ENCODE data around the gene PCDHGA1. TPM values are rescaled to one million over a fixed set of nuclear protein-coding genes. Genes with fewer than 3 reads are reported as not detected.
"Not testable (repeated sequence)": the region's sequence is repeated elsewhere in the genome, so short reads cannot be mapped to it uniquely, and the experiment has no call there.

The PCDHGA1 gene
- total RNA-seq (under 1 TPM in 4 of 5 donors, not detected in 1; 0.16 to 0.38 (median 0.31) TPM), total RNA-seq (0 to 1.5 (median 0.17) reads per million in 29 experiments)
- total RNA-seq (2013) = 0.11 TPM

GRCh38 chr5:141330299-141331080, at the start of gene PCDHGA1:
PCDHGA1 (plus strand) TSS chr5:141330514.
- DNase-seq = peak in 15 of 35 experiments; percentile 12 to 50 (median 21)
- ATAC-seq (replicated peaks in 1 of 4) = peak in 1 of 4 experiments; percentile 59
- peaks cover 3% of the 10 kb centered on the region for H3K9me3 ChIP-seq
- H3K27ac ChIP-seq (ENCODE audit: low read length) = no peak within 1 kb of the TSS
- 40% methylated on average over 5 of the region's 21 CpGs for WGBS (ENCODE audit: insufficient coverage)
- peak within 1 kb of the TSS in 2 of 3 donors; percentile 17 to 47 for H3K4me3 Mint-ChIP-seq
- H3K27me3 Mint-ChIP-seq = peaks cover 61 to 81% of the 10 kb centered on the region in 2 donors
- H3K27ac Mint-ChIP-seq = no peak within 1 kb of the TSS
- ChIA-PET CTCF (interaction anchor here (0.6 to 3.7 kb wide), 13 partner anchors 9 to 328 kb away, joined by 3 to 28 read pairs (median 4); partner anchors contain the start of genes PCDHGB3 (in 2 of the 2), PCDHGA4 (in 1 of the 2) and TAF7 (in 1 of the 2)), POLR2A (interaction anchor here (0.6 to 1.0 kb wide), 4 partner anchors 10 to 282 kb away, joined by 4 to 9 read pairs (median 5); partner anchors contain the start of gene TAF7 (in 1 of the 2))
- peaks cover 0 to 6% of the 10 kb centered on the region in 2 experiments for H3K4me1 ChIP-seq (ENCODE audit: control insufficient read depth in 1 of 2, extremely low read depth in 1 of 2, insufficient read depth in 2 of 2, low read length in 2 of 2)
- H3K4me3 ChIP-seq (ENCODE audit: control insufficient read depth in 1 of 2, extremely low read depth in 1 of 2, low read length in 1 of 2) = no peak within 1 kb of the TSS
- H3K9me3 Mint-ChIP-seq = peaks cover 10 to 43% (median 40%) of the 10 kb centered on the region in 3 donors
- peaks cover 7 to 13% (median 10%) of the 10 kb centered on the region in 3 donors for H3K4me1 Mint-ChIP-seq
- H3K36me3 ChIP-seq (ENCODE audit: control insufficient read depth in 2 of 2, extremely low read depth in 1 of 2, insufficient read depth in 1 of 2, low read length in 1 of 2) = no peaks in the 10 kb centered on the region
- peaks cover 12 to 51% of the 10 kb centered on the region in 2 experiments for H3K27me3 ChIP-seq (replicated peaks in 1 of 2; ENCODE audit: control insufficient read depth in 2 of 2, extremely low read depth in 1 of 2, insufficient read depth in 2 of 2, low read length in 1 of 2)
- peaks cover 13% of the 10 kb centered on the region for H3K36me3 Mint-ChIP-seq

GRCh38 chr5:141298376-141298775, 31.9 kb upstream of the PCDHGA1 start:
- no peak overlapping the region for H3K4me3 Mint-ChIP-seq
- no peaks in the 10 kb centered on the region for H3K4me1 ChIP-seq (ENCODE audit: control insufficient read depth in 1 of 2, extremely low read depth in 1 of 2, insufficient read depth in 2 of 2, low read length in 2 of 2)
- CTCF ChIA-PET = no interaction called here
- no peaks in the 10 kb centered on the region for H3K27me3 ChIP-seq (replicated peaks in 1 of 2; ENCODE audit: control insufficient read depth in 2 of 2, extremely low read depth in 1 of 2, insufficient read depth in 2 of 2, low read length in 1 of 2)
- H3K4me1 Mint-ChIP-seq = no peaks in the 10 kb centered on the region
- DNase-seq (no peak), ATAC-seq (replicated peaks in 1 of 4) (no peak)
- no peaks in the 10 kb centered on the region for H3K36me3 ChIP-seq (ENCODE audit: control insufficient read depth in 2 of 2, extremely low read depth in 1 of 2, insufficient read depth in 1 of 2, low read length in 1 of 2)
- no peak overlapping the region for H3K27ac Mint-ChIP-seq
- POLR2A ChIA-PET = no interaction called here
- peaks cover 9% of the 10 kb centered on the region for H3K9me3 ChIP-seq
- no peak overlapping the region for H3K27ac ChIP-seq (ENCODE audit: low read length)
- peaks cover 20 to 74% (median 56%) of the 10 kb centered on the region in 3 donors for H3K9me3 Mint-ChIP-seq
- peaks cover 61% of the 10 kb centered on the region for H3K36me3 Mint-ChIP-seq
- H3K27me3 Mint-ChIP-seq = no peaks in the 10 kb centered on the region
- WGBS (ENCODE audit: insufficient coverage) = 94% methylated on average over 3 of the region's 4 CpGs
- no peak overlapping the region for H3K4me3 ChIP-seq (ENCODE audit: control insufficient read depth in 1 of 2, extremely low read depth in 1 of 2, low read length in 1 of 2)

GRCh38 chr5:141303756-141304155, 26.6 kb upstream of the PCDHGA1 start, which contains the start of gene SLC25A2:
SLC25A2 (minus strand) TSS chr5:141304049; CDS start chr5:141303865, 184 bp downstream.
- Histone ChIP-seq H3K27me3 (replicated peaks in 1 of 2; ENCODE audit: control insufficient read depth in 2 of 2, extremely low read depth in 1 of 2, insufficient read depth in 2 of 2, low read length in 1 of 2) (no peaks in the 10 kb centered on the region), H3K4me1 (ENCODE audit: control insufficient read depth in 1 of 2, extremely low read depth in 1 of 2, insufficient read depth in 2 of 2, low read length in 2 of 2) (no peaks in the 10 kb centered on the region), H3K4me3 (ENCODE audit: control insufficient read depth in 1 of 2, extremely low read depth in 1 of 2, low read length in 1 of 2) (peak within 1 kb of the TSS in 1 of 2 donors; percentile 50), H3K36me3 (ENCODE audit: control insufficient read depth in 2 of 2, extremely low read depth in 1 of 2, insufficient read depth in 1 of 2, low read length in 1 of 2) (no peaks in the 10 kb centered on the region), H3K9me3 (peaks cover 8% of the 10 kb centered on the region), H3K27ac (ENCODE audit: low read length) (no peak within 1 kb of the TSS)
- ChIA-PET POLR2A (no interaction called here), CTCF (no interaction called here)
- ATAC-seq (replicated peaks in 1 of 4) = no peak
- no peaks in the 10 kb centered on the region for H3K27me3 Mint-ChIP-seq
- no peak within 1 kb of the TSS for H3K4me3 Mint-ChIP-seq
- peaks cover 40% of the 10 kb centered on the region for H3K36me3 Mint-ChIP-seq
- no peak within 1 kb of the TSS for H3K27ac Mint-ChIP-seq
- no peaks in the 10 kb centered on the region for H3K4me1 Mint-ChIP-seq
- 79% methylated on average over 24 of the region's 36 CpGs for WGBS (ENCODE audit: insufficient coverage)
- no peak for DNase-seq
- peaks cover 14 to 59% (median 43%) of the 10 kb centered on the region in 3 donors for H3K9me3 Mint-ChIP-seq

DNA sequence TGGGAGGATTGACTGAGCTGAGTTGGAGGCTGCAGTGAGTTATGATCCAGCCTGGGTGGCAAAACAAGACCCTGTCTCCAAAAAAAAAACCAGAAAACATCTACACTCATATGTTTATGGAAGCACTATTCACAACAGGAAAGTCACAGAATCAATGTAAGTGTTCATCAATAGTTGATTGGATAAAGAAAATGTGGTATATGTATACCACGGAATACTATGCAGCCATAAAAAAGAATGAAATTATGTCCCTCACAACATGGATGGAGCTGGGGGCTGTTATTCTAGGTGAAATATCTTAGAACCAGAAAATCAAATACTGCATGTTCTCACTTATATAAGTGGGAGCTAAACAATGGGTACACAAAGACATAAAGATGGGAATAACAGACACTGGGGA, 23.7 kb upstream of the PCDHGA1 start:
- Histone ChIP-seq H3K9me3 (peaks cover 8% of the 10 kb centered on the region), H3K4me3 (ENCODE audit: control insufficient read depth in 1 of 2, extremely low read depth in 1 of 2, low read length in 1 of 2) (no peak overlapping the region), H3K4me1 (ENCODE audit: control insufficient read depth in 1 of 2, extremely low read depth in 1 of 2, insufficient read depth in 2 of 2, low read length in 2 of 2) (no peaks in the 10 kb centered on the region), H3K36me3 (ENCODE audit: control insufficient read depth in 2 of 2, extremely low read depth in 1 of 2, insufficient read depth in 1 of 2, low read length in 1 of 2) (peaks cover 0 to 2% of the 10 kb centered on the region in 2 donors), H3K27ac (ENCODE audit: low read length) (no peak overlapping the region), H3K27me3 (replicated peaks in 1 of 2; ENCODE audit: control insufficient read depth in 2 of 2, extremely low read depth in 1 of 2, insufficient read depth in 2 of 2, low read length in 1 of 2) (no peaks in the 10 kb centered on the region)
- ChIA-PET CTCF (no interaction called here), POLR2A (no interaction called here)
- DNase-seq (no peak), ATAC-seq (replicated peaks in 1 of 4) (no peak)
- Mint-ChIP-seq H3K4me1 (no peaks in the 10 kb centered on the region), H3K27ac (no peak overlapping the region), H3K9me3 (peaks cover 17 to 64% (median 42%) of the 10 kb centered on the region in 3 donors), H3K36me3 (peaks cover 45% of the 10 kb centered on the region), H3K27me3 (no peaks in the 10 kb centered on the region), H3K4me3 (no peak overlapping the region)
- WGBS (ENCODE audit: insufficient coverage) = no CpG with 5 or more reads among the region's 1 CpG

DNA sequence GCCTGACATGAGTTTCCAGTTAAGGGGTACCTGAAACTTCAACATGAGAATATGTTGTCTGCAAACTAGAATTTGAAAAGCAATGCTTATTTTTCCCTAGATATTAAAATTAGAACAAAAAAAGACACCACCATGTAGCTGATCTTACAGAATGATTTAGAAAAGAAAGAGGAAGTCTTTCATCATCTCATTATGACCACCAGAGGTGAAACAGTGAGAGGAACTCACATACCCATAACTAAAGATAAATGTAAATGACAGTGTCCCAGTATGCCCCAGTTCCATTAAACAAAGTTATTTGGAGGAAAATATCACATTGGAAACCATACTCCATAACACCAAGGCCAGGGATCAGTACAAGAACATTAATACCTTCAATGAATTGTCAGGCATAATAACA, 16.6 kb upstream of the PCDHGA1 start:
- H3K27me3 Mint-ChIP-seq = no peaks in the 10 kb centered on the region
- no peak overlapping the region for H3K27ac Mint-ChIP-seq
- Histone ChIP-seq H3K36me3 (ENCODE audit: control insufficient read depth in 2 of 2, extremely low read depth in 1 of 2, insufficient read depth in 1 of 2, low read length in 1 of 2) (peaks cover under 1 to 2% of the 10 kb centered on the region in 2 donors), H3K4me1 (ENCODE audit: control insufficient read depth in 1 of 2, extremely low read depth in 1 of 2, insufficient read depth in 2 of 2, low read length in 2 of 2) (no peaks in the 10 kb centered on the region), H3K9me3 (peaks cover 24% of the 10 kb centered on the region), H3K27ac (ENCODE audit: low read length) (no peak overlapping the region), H3K27me3 (replicated peaks in 1 of 2; ENCODE audit: control insufficient read depth in 2 of 2, extremely low read depth in 1 of 2, insufficient read depth in 2 of 2, low read length in 1 of 2) (no peaks in the 10 kb centered on the region), H3K4me3 (ENCODE audit: control insufficient read depth in 1 of 2, extremely low read depth in 1 of 2, low read length in 1 of 2) (no peak overlapping the region)
- H3K4me3 Mint-ChIP-seq = no peak overlapping the region
- DNase-seq = no peak
- H3K4me1 Mint-ChIP-seq = peaks cover 9 to 12% (median 11%) of the 10 kb centered on the region in 3 donors
- ChIA-PET CTCF (no interaction called here), POLR2A (no interaction called here)
- peaks cover 23 to 64% (median 61%) of the 10 kb centered on the region in 3 donors for H3K9me3 Mint-ChIP-seq
- no peak for ATAC-seq (replicated peaks in 1 of 4)
- H3K36me3 Mint-ChIP-seq = peaks cover 62% of the 10 kb centered on the region

- H3K4me3 Mint-ChIP-seq; H3K4me3 ChIP-seq (ENCODE audit: control insufficient read depth in 1 of 2, extremely low read depth in 1 of 2, low read length in 1 of 2); H3K27me3 Mint-ChIP-seq; H3K27ac ChIP-seq (ENCODE audit: low read length); H3K27me3 ChIP-seq (replicated peaks in 1 of 2; ENCODE audit: control insufficient read depth in 2 of 2, extremely low read depth in 1 of 2, insufficient read depth in 2 of 2, low read length in 1 of 2); ATAC-seq (replicated peaks in 1 of 4); H3K27ac Mint-ChIP-seq; DNase-seq; POLR2A ChIA-PET: not testable (repeated sequence)
- H3K4me1 Mint-ChIP-seq = peaks cover 31 to 38% (median 35%) of the 10 kb centered on the region in 3 donors
- Histone ChIP-seq H3K36me3 (ENCODE audit: control insufficient read depth in 2 of 2, extremely low read depth in 1 of 2, insufficient read depth in 1 of 2, low read length in 1 of 2) (peaks cover 4 to 11% of the 10 kb centered on the region in 2 donors), H3K9me3 (peaks cover 33% of the 10 kb centered on the region), H3K4me1 (ENCODE audit: control insufficient read depth in 1 of 2, extremely low read depth in 1 of 2, insufficient read depth in 2 of 2, low read length in 2 of 2) (peaks cover 2 to 19% of the 10 kb centered on the region in 2 experiments)
- 100% methylated on average over 1 of the region's 4 CpGs for WGBS (ENCODE audit: insufficient coverage)
- H3K9me3 Mint-ChIP-seq = peaks cover 29 to 61% (median 58%) of the 10 kb centered on the region in 3 donors
- CTCF ChIA-PET = interaction anchor here (0.7 to 1.4 kb wide), 2 partner anchors 75 to 289 kb away, joined by 3 read pairs; no protein-coding TSS in a partner anchor
- H3K36me3 Mint-ChIP-seq = peaks cover 70% of the 10 kb centered on the region
Observed at GRCh38 chr5:141316963-141317362, 13.4 kb upstream of the PCDHGA1 start.

Measured in T-cell (primary cell).